Motor neuron (in vitro differentiated cells): Measurements from ENCODE around the gene RARRES2. TPM values are rescaled to one million over a fixed set of nuclear protein-coding genes. Genes with fewer than 3 reads are reported as not detected.

Source experiments
- ATAC-seq, 8 experiments: fragments of 200-7000 bp; cut with Tn5 transposase; replicated peaks in 6 of 8; 2 replicates each; pipeline ENCODE4 v1.8.0; 2021; ENCODE audit warnings: mild to moderate bottlenecking in 8 of 8, moderate library complexity in 8 of 8
- H3K27ac ChIP-seq, 2 donors: fragments of 250-450 bp; sonication (Bioruptor Pico); 2 replicates each; pipeline ENCODE4 v1.9.0; 2021; ENCODE audit warnings: antibody characterized with exemption in 2 of 2, mild to moderate bottlenecking in 2 of 2, moderate library complexity in 1 of 2
- H3K4me1 ChIP-seq, 2 donors: fragments of 250-450 bp; sonication (Bioruptor Pico); replicated peaks in 1 of 2; 2 replicates each; pipeline ENCODE4 v1.6.1; 2021; ENCODE audit warnings: antibody characterized with exemption in 2 of 2, mild to moderate bottlenecking in 2 of 2, moderate library complexity in 1 of 2
- H3K4me3 ChIP-seq, 5 donors: fragments of 250-450 bp; sonication (Bioruptor Pico); 2 replicates each; pipeline ENCODE4 v1.9.0; 2021; ENCODE audit warnings: antibody characterized with exemption in 5 of 5, mild to moderate bottlenecking in 5 of 5, moderate library complexity in 4 of 5
- WGBS, 10 experiments: fragments of 450-650 bp; shearing (Covaris generic); methylation state at CpG; one replicate each; pipeline ENCODE4 v1.0.0; 2022; 5-methylcytosine and 5-hydroxymethylcytosine counted together
- in situ Hi-C, 9 experiments: fragments of 400-800 bp; cut with MboI; loops; one replicate each; pipeline ENCODE4 v1.15.0; 2021; ENCODE audit warnings: low sequenced_read_pairs in 9 of 9, low pct_unique_long_range_greater_than_20kb in 2 of 9; ENCODE audit not compliant: unreplicated experiment in 9 of 9
- total RNA-seq, 8 experiments: library from RNA; unstranded; fragments of 300-600 nt; gene quantifications; 2 replicates each; pipeline versions ENCODE4 v1.2.3 to v1.2.4, GENCODE V29; 2022

RARRES2 gene
- total RNA-seq, 8 experiments from 2014 or later = 0.35 to 83.5 (median 12.3) TPM

GRCh38 chr7:150365194-150365593 lies 23.8 kb upstream of the RARRES2 start:
- H3K27ac ChIP-seq = no peak overlapping the region
- no peak for ATAC-seq
- in situ Hi-C loops = no loop called here
- WGBS, 10 experiments = 86 to 97% (median 91%) methylated on average over 4 to 9 of the region's 10 CpGs; no CpG with 5 or more reads in 2 of the 10 experiments
- H3K4me3 ChIP-seq = no peak overlapping the region
- peaks cover 19 to 26% of the 10 kb centered on the region in 2 donors for H3K4me1 ChIP-seq

GRCh38 chr7:150363872-150364271 lies 22.4 kb upstream of the RARRES2 start:
- in situ Hi-C loops = no loop called here
- peaks cover 17 to 21% of the 10 kb centered on the region in 2 donors for H3K4me1 ChIP-seq
- no peak for ATAC-seq
- no peak overlapping the region for H3K27ac ChIP-seq
- no peak overlapping the region for H3K4me3 ChIP-seq
- 48 to 96% (median 84%) methylated on average over 2 to 5 of the region's 5 CpGs; no CpG with 5 or more reads in 2 of the 10 experiments for WGBS, 10 experiments

- no peak for ATAC-seq
- Histone ChIP-seq H3K4me3 (no peak overlapping the region), H3K4me1 (peaks cover 17 to 21% of the 10 kb centered on the region in 2 donors), H3K27ac (no peak overlapping the region)
- in situ Hi-C loops = no loop called here
- 80 to 100% (median 93%) methylated on average over 1 to 3 of the region's 4 CpGs; no CpG with 5 or more reads in 3 of the 10 experiments for WGBS, 10 experiments
Observed at GRCh38 chr7:150363370-150363769, 21.9 kb upstream of the RARRES2 start.

GRCh38 chr7:150361807-150362621 lies 20.6 kb upstream of the RARRES2 start:
- Histone ChIP-seq H3K4me3 (no peak overlapping the region), H3K27ac (no peak overlapping the region), H3K4me1 (peaks cover 11 to 15% of the 10 kb centered on the region in 2 donors)
- ATAC-seq = peak in 4 of 8 experiments; percentile 20 to 63 (median 34)
- 46 to 78% (median 64%) methylated on average over 5 to 10 of the region's 18 CpGs; no CpG with 5 or more reads in 6 of the 10 experiments for WGBS, 10 experiments
- in situ Hi-C loops = no loop called here

- Histone ChIP-seq H3K4me1 (peaks cover 11 to 15% of the 10 kb centered on the region in 2 donors), H3K27ac (no peak overlapping the region), H3K4me3 (no peak overlapping the region)
- 20 to 100% (median 69%) methylated on average over 1 to 5 of the region's 7 CpGs; no CpG with 5 or more reads in 1 of the 10 experiments for WGBS, 10 experiments
- in situ Hi-C loops = no loop called here
- peak in 5 of 8 experiments; percentile 15 to 39 (median 32) for ATAC-seq
Observed at GRCh38 chr7:150361402-150361801, 20.0 kb upstream of the RARRES2 start.

- ATAC-seq = no peak
- in situ Hi-C loops = no loop called here
- H3K4me3 ChIP-seq = no peak overlapping the region
- WGBS, 10 experiments = 42 to 100% (median 88%) methylated on average over 1 to 5 of the region's 5 CpGs; no CpG with 5 or more reads in 1 of the 10 experiments
- H3K4me1 ChIP-seq = peaks cover 11 to 15% of the 10 kb centered on the region in 2 donors
- no peak overlapping the region for H3K27ac ChIP-seq
Observed at GRCh38 chr7:150360363-150361058, 19.1 kb upstream of the RARRES2 start.

GRCh38 chr7:150359622-150360362 lies 18.4 kb upstream of the RARRES2 start:
- H3K4me1 ChIP-seq = peaks cover 11 to 15% of the 10 kb centered on the region in 2 donors
- 80 to 100% (median 100%) methylated on average over 1 to 2 of the region's 2 CpGs; no CpG with 5 or more reads in 4 of the 10 experiments for WGBS, 10 experiments

GRCh38 chr7:150358988-150359621 lies 17.7 kb upstream of the RARRES2 start:
- WGBS, 10 experiments = 71 to 100% (median 90%) methylated on average over 1 to 3 of the region's 4 CpGs; no CpG with 5 or more reads in 5 of the 10 experiments
- ATAC-seq = no peak
- Histone ChIP-seq H3K4me1 (peaks cover 11 to 15% of the 10 kb centered on the region in 2 donors), H3K27ac (no peak overlapping the region), H3K4me3 (no peak overlapping the region)
- in situ Hi-C loops = no loop called here

More at GRCh38 chr7:150359622-150360362, 18.4 kb upstream of the RARRES2 start:
- in situ Hi-C loops = no loop called here
- H3K4me3 ChIP-seq = no peak overlapping the region
- H3K27ac ChIP-seq = no peak overlapping the region
- ATAC-seq = no peak

GRCh38 chr7:150358433-150358832 lies 17.0 kb upstream of the RARRES2 start:
- Histone ChIP-seq H3K4me3 (no peak overlapping the region), H3K4me1 (peaks cover 11 to 15% of the 10 kb centered on the region in 2 donors), H3K27ac (no peak overlapping the region)
- WGBS, 10 experiments = 79 to 100% (median 92%) methylated on average over 2 to 4 of the region's 4 CpGs; no CpG with 5 or more reads in 1 of the 10 experiments
- in situ Hi-C loops = no loop called here
- ATAC-seq = no peak

GRCh38 chr7:150357771-150358427 lies 16.5 kb upstream of the RARRES2 start:
- WGBS, 10 experiments = 66 to 93% (median 87%) methylated on average over 4 to 12 of the region's 13 CpGs; no CpG with 5 or more reads in 1 of the 10 experiments
- no peak for ATAC-seq

GRCh38 chr7:150357270-150357669 lies 15.8 kb upstream of the RARRES2 start:
- Histone ChIP-seq H3K27ac (no peak overlapping the region), H3K4me1 (peaks cover 11 to 12% of the 10 kb centered on the region in 2 donors), H3K4me3 (no peak overlapping the region)
- ATAC-seq = no peak
- 0 to 95% (median 57%) methylated on average over 1 to 9 of the region's 9 CpGs; no CpG with 5 or more reads in 3 of the 10 experiments for WGBS, 10 experiments
- in situ Hi-C loops = no loop called here

More at GRCh38 chr7:150357771-150358427, 16.5 kb upstream of the RARRES2 start:
- no peak overlapping the region for H3K4me3 ChIP-seq
- no peak overlapping the region for H3K27ac ChIP-seq
- in situ Hi-C loops = no loop called here
- H3K4me1 ChIP-seq = peaks cover 11 to 15% of the 10 kb centered on the region in 2 donors
